ENCODE results near the gene RTP5.

GRCh38 chr2:241864850-241865213, 4.7 kb upstream of the RTP5 start:
- no peak for TF ChIP-seq CTCF (IDR thresholded peaks at IDR 0.05; ENCODE audit: poor library complexity)
- no peak for TF ChIP-seq EZH2 (IDR thresholded peaks at IDR 0.05; ENCODE audit: borderline replicate concordance)
- TF ChIP-seq EZH2phosphoT487 (IDR thresholded peaks at IDR 0.05; ENCODE audit: low read depth, severe bottlenecking, unreplicated experiment): no peak
